Upper lobe of left lung (tissue), 6 donors: ENCODE results near the gene KATNB1. TPM values are rescaled to one million over a fixed set of nuclear protein-coding genes. Genes with fewer than 3 reads are reported as not detected.

Source experiments
- ATAC-seq, 2 donors: fragments of 200-7000 bp; cut with Tn5 transposase; one replicate each; pipeline ENCODE4 v1.9.1; 2022; ENCODE audit warnings: mild to moderate bottlenecking in 2 of 2, moderate library complexity in 2 of 2; ENCODE audit not compliant: low FRiP score in 2 of 2
- DNase-seq, 2 donors: peaks; one replicate each; pipeline ENCODE4 v3.0.0-alpha.2; 2019 to 2020
- H3K27ac ChIP-seq, 4 donors: fragments of 200-600 bp; sonication (generic); one replicate each; pipeline ENCODE4 v1.5.1; 2016 to 2019
- H3K27me3 ChIP-seq, 4 donors: fragments of 200-600 bp; sonication (generic); one replicate each; pipeline ENCODE4 v1.5.1; 2017 to 2019
- H3K36me3 ChIP-seq, 4 donors: fragments of 200-600 bp; sonication (generic); one replicate each; pipeline ENCODE4 v1.5.1; 2016 to 2019
- H3K4me1 ChIP-seq, 4 donors: fragments of 200-600 bp; sonication (generic); one replicate each; pipeline ENCODE4 v1.5.1; 2018 to 2019
- H3K4me3 ChIP-seq, 4 donors: fragments of 200-600 bp; sonication (generic); one replicate each; pipeline ENCODE4 v1.5.1; 2017 to 2019; ENCODE audit warnings: mild to moderate bottlenecking in 2 of 4, moderate library complexity in 1 of 4
- H3K9me3 ChIP-seq, 4 donors: fragments of 200-600 bp; sonication (generic); one replicate each; pipeline ENCODE4 v1.5.1; 2018 to 2019
- EP300 ChIP-seq, 4 donors: sonication (generic); formaldehyde crosslinking; IDR thresholded peaks; one replicate each; pipeline ENCODE4 v1.5.1; 2017; ENCODE audit warnings: antibody characterized with exemption in 4 of 4, control low read depth in 2 of 4
- POLR2A ChIP-seq, 4 donors: fragments of 450-650 bp; IDR thresholded peaks; one replicate each; pipeline ENCODE4 v1.5.1; 2016 to 2017; ENCODE audit warnings: antibody characterized with exemption in 4 of 4, mild to moderate bottlenecking in 2 of 4
- POLR2AphosphoS5 ChIP-seq, 2 donors: sonication (generic); formaldehyde crosslinking; IDR thresholded peaks; one replicate each; pipeline ENCODE4 v1.5.1; 2017; ENCODE audit warnings: antibody characterized with exemption in 2 of 2
- WGBS, 2 donors: methylation state at CpG; one replicate each; pipeline ENCODE4 v1.1.5; 2017 to 2018; 5-methylcytosine and 5-hydroxymethylcytosine counted together
- total RNA-seq, 6 donors: library from RNA; depleted of rRNA in 4 of 6; stranded (reverse); fragments of >200 nt in 4 of 6; gene quantifications; one replicate each; pipeline versions ENCODE4 v1.1.0 to v1.2.1, GENCODE V29; 2016 to 2021
- TF ChIP-seq, protein P1 (sequence below), 6 experiments: fragments of 450-650 bp in 4 of 6; fragments of 200-600 bp in 2 of 6; sonication (generic) in 2 of 6; IDR thresholded peaks; one replicate each; pipeline ENCODE4 v1.5.1; 2016 to 2019; ENCODE audit warnings: antibody characterized with exemption in 6 of 6
- donor health status: DM: no; HTN: no; CAD: no; lungs with moderate emphysema.
- donor health status: DM: no; HTN: yes; CAD: no; lungs with severe emphysema.

Gene KATNB1
- total RNA-seq, 6 donors from 2014 or later, result 19.6 to 26.6 (median 21.5) TPM

- WGBS, 2 donors, result 63 to 82% methylated on average over 4 to 7 of the region's 7 CpGs
Measured at GRCh38 chr16:57723170-57723569, 12.4 kb upstream of the KATNB1 start.

GRCh38 chr16:57724531-57724930, 11.0 kb upstream of the KATNB1 start:
- DNase-seq (no peak), ATAC-seq (no peak)
- no peak for TF ChIP-seq POLR2A (IDR thresholded peaks at IDR 0.05)
- TF ChIP-seq, protein P1, sequence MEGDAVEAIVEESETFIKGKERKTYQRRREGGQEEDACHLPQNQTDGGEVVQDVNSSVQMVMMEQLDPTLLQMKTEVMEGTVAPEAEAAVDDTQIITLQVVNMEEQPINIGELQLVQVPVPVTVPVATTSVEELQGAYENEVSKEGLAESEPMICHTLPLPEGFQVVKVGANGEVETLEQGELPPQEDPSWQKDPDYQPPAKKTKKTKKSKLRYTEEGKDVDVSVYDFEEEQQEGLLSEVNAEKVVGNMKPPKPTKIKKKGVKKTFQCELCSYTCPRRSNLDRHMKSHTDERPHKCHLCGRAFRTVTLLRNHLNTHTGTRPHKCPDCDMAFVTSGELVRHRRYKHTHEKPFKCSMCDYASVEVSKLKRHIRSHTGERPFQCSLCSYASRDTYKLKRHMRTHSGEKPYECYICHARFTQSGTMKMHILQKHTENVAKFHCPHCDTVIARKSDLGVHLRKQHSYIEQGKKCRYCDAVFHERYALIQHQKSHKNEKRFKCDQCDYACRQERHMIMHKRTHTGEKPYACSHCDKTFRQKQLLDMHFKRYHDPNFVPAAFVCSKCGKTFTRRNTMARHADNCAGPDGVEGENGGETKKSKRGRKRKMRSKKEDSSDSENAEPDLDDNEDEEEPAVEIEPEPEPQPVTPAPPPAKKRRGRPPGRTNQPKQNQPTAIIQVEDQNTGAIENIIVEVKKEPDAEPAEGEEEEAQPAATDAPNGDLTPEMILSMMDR (IDR thresholded peaks at IDR 0.05), result no peak
- TF ChIP-seq EP300 (IDR thresholded peaks at IDR 0.05), result no peak
- TF ChIP-seq POLR2AphosphoS5 (IDR thresholded peaks at IDR 0.05), result no peak
- H3K4me1 ChIP-seq, result no peaks in the 10 kb centered on the region
- WGBS, 2 donors, result 71 to 73% methylated on average over 15 of the region's 15 CpGs
- no peaks in the 10 kb centered on the region for H3K27me3 ChIP-seq
- no peaks in the 10 kb centered on the region for H3K9me3 ChIP-seq
- no peak overlapping the region for H3K4me3 ChIP-seq
- H3K27ac ChIP-seq, result no peak overlapping the region
- H3K36me3 ChIP-seq, result no peaks in the 10 kb centered on the region

More at GRCh38 chr16:57723170-57723569, 12.4 kb upstream of the KATNB1 start:
- ATAC-seq, result no peak
- no peak overlapping the region for H3K27ac ChIP-seq
- H3K36me3 ChIP-seq, result no peaks in the 10 kb centered on the region
- no peaks in the 10 kb centered on the region for H3K4me1 ChIP-seq
- H3K4me3 ChIP-seq, result no peak overlapping the region
- DNase-seq, result no peak
- TF ChIP-seq, protein P1 (IDR thresholded peaks at IDR 0.05), result no peak
- TF ChIP-seq POLR2AphosphoS5 (IDR thresholded peaks at IDR 0.05), result no peak
- no peak for TF ChIP-seq EP300 (IDR thresholded peaks at IDR 0.05)
- TF ChIP-seq POLR2A (IDR thresholded peaks at IDR 0.05), result no peak
- H3K9me3 ChIP-seq, result no peaks in the 10 kb centered on the region
- no peaks in the 10 kb centered on the region for H3K27me3 ChIP-seq

DNA sequence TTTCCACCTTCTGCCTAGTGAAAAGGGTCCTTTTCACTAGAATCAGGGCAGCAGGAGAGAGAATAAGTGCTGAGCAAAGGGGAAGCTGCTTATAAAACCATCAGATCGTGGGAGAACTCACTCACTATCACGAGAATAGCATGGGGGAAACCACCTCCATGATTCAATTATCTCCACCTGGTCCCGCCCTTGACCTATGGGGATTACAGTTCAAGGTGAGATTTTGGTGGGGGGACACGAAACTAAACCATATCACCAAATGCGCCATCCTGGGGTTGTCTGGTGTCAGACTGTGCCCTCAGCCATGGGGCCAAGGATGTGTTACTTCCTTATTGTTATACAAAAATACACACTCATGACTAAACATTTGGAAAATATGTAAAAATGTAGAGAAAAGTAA, 10.4 kb upstream of the KATNB1 start:
- no peak for TF ChIP-seq EP300 (IDR thresholded peaks at IDR 0.05)
- no peak for TF ChIP-seq POLR2A (IDR thresholded peaks at IDR 0.05)
- TF ChIP-seq POLR2AphosphoS5 (IDR thresholded peaks at IDR 0.05), result no peak
- TF ChIP-seq, protein P1 (IDR thresholded peaks at IDR 0.05), result no peak
- DNase-seq, result no peak
- H3K9me3 ChIP-seq, result no peaks in the 10 kb centered on the region
- H3K4me1 ChIP-seq, result no peaks in the 10 kb centered on the region
- WGBS, 2 donors, result 61 to 76% methylated on average over 5 of the region's 5 CpGs
- H3K36me3 ChIP-seq, result no peaks in the 10 kb centered on the region
- no peak overlapping the region for H3K4me3 ChIP-seq
- no peak for ATAC-seq
- no peak overlapping the region for H3K27ac ChIP-seq
- H3K27me3 ChIP-seq, result no peaks in the 10 kb centered on the region

GRCh38 chr16:57725554-57725953, 10.0 kb upstream of the KATNB1 start:
- Histone ChIP-seq H3K9me3 (no peaks in the 10 kb centered on the region), H3K4me1 (no peaks in the 10 kb centered on the region), H3K4me3 (no peak overlapping the region), H3K36me3 (no peaks in the 10 kb centered on the region), H3K27ac (no peak overlapping the region), H3K27me3 (no peaks in the 10 kb centered on the region)
- WGBS, 2 donors, result 56 to 65% methylated on average over 5 of the region's 5 CpGs
- DNase-seq (no peak), ATAC-seq (no peak)
- TF ChIP-seq POLR2A (IDR thresholded peaks at IDR 0.05), result no peak

GRCh38 chr16:57725976-57726375, 9.6 kb upstream of the KATNB1 start:
- 89 to 93% methylated on average over 17 to 30 of the region's 30 CpGs for WGBS, 2 donors
- no peak for TF ChIP-seq POLR2AphosphoS5 (IDR thresholded peaks at IDR 0.05)
- no peak for TF ChIP-seq EP300 (IDR thresholded peaks at IDR 0.05)
- no peak for TF ChIP-seq POLR2A (IDR thresholded peaks at IDR 0.05)
- TF ChIP-seq, protein P1 (IDR thresholded peaks at IDR 0.05), result no peak
- Histone ChIP-seq H3K4me1 (no peaks in the 10 kb centered on the region), H3K36me3 (no peaks in the 10 kb centered on the region), H3K27ac (no peak overlapping the region), H3K9me3 (no peaks in the 10 kb centered on the region), H3K4me3 (no peak overlapping the region), H3K27me3 (no peaks in the 10 kb centered on the region)
- DNase-seq (peak in 1 of 2 donors; percentile 80), ATAC-seq (no peak)
